Upper lobe of left lung (tissue), 6 donors: ENCODE data around the gene SPOCK2. TPM values are rescaled to one million over a fixed set of nuclear protein-coding genes. Genes with fewer than 3 reads are reported as not detected.

Experiments used
- ATAC-seq, 2 donors: fragments of 200-7000 bp; cut with Tn5 transposase; one replicate each; pipeline ENCODE4 v1.9.1; 2022; ENCODE audit warnings: mild to moderate bottlenecking in 2 of 2, moderate library complexity in 2 of 2; ENCODE audit not compliant: low FRiP score in 2 of 2
- DNase-seq, 2 donors: peaks; one replicate each; pipeline ENCODE4 v3.0.0-alpha.2; 2019 to 2020
- H3K27ac ChIP-seq, 4 donors: fragments of 200-600 bp; sonication (generic); one replicate each; pipeline ENCODE4 v1.5.1; 2016 to 2019
- H3K27me3 ChIP-seq, 4 donors: fragments of 200-600 bp; sonication (generic); one replicate each; pipeline ENCODE4 v1.5.1; 2017 to 2019
- H3K36me3 ChIP-seq, 4 donors: fragments of 200-600 bp; sonication (generic); one replicate each; pipeline ENCODE4 v1.5.1; 2016 to 2019
- H3K4me1 ChIP-seq, 4 donors: fragments of 200-600 bp; sonication (generic); one replicate each; pipeline ENCODE4 v1.5.1; 2018 to 2019
- H3K4me3 ChIP-seq, 4 donors: fragments of 200-600 bp; sonication (generic); one replicate each; pipeline ENCODE4 v1.5.1; 2017 to 2019; ENCODE audit warnings: mild to moderate bottlenecking in 2 of 4, moderate library complexity in 1 of 4
- H3K9me3 ChIP-seq, 4 donors: fragments of 200-600 bp; sonication (generic); one replicate each; pipeline ENCODE4 v1.5.1; 2018 to 2019
- CTCF ChIP-seq, 6 experiments: fragments of 450-650 bp in 4 of 6; fragments of 200-600 bp in 2 of 6; sonication (generic) in 2 of 6; IDR thresholded peaks; one replicate each; pipeline ENCODE4 v1.5.1; 2016 to 2019; ENCODE audit warnings: antibody characterized with exemption in 6 of 6
- EP300 ChIP-seq, 4 donors: sonication (generic); formaldehyde crosslinking; IDR thresholded peaks; one replicate each; pipeline ENCODE4 v1.5.1; 2017; ENCODE audit warnings: antibody characterized with exemption in 4 of 4, control low read depth in 2 of 4
- POLR2A ChIP-seq, 4 donors: fragments of 450-650 bp; IDR thresholded peaks; one replicate each; pipeline ENCODE4 v1.5.1; 2016 to 2017; ENCODE audit warnings: antibody characterized with exemption in 4 of 4, mild to moderate bottlenecking in 2 of 4
- POLR2AphosphoS5 ChIP-seq, 2 donors: sonication (generic); formaldehyde crosslinking; IDR thresholded peaks; one replicate each; pipeline ENCODE4 v1.5.1; 2017; ENCODE audit warnings: antibody characterized with exemption in 2 of 2
- WGBS, 2 donors: methylation state at CpG; one replicate each; pipeline ENCODE4 v1.1.5; 2017 to 2018; 5-methylcytosine and 5-hydroxymethylcytosine counted together
- total RNA-seq, 6 donors: library from RNA; depleted of rRNA in 4 of 6; stranded (reverse); fragments of >200 nt in 4 of 6; gene quantifications; one replicate each; pipeline versions ENCODE4 v1.1.0 to v1.2.1, GENCODE V29; 2016 to 2021
- donor health status: DM: no; HTN: no; CAD: no; lungs with moderate emphysema.
- donor health status: DM: no; HTN: yes; CAD: no; lungs with severe emphysema.

The SPOCK2 gene
- total RNA-seq, 6 donors from 2014 or later: 62.9 to 532 (median 159) TPM

GRCh38 chr10:72072639-72073038 lies 15.7 kb downstream of the SPOCK2 start:
- DNase-seq (no peak), ATAC-seq (no peak)
- no peaks in the 10 kb centered on the region for H3K27me3 ChIP-seq
- H3K4me1 ChIP-seq: peaks cover 0 to 12% (median 0%) of the 10 kb centered on the region in 4 donors
- WGBS, 2 donors: 85 to 94% methylated on average over 3 to 5 of the region's 5 CpGs
- H3K9me3 ChIP-seq: no peaks in the 10 kb centered on the region
- H3K27ac ChIP-seq: no peak overlapping the region
- no peak overlapping the region for H3K4me3 ChIP-seq
- no peak for TF ChIP-seq EP300 (IDR thresholded peaks at IDR 0.05)
- TF ChIP-seq POLR2A (IDR thresholded peaks at IDR 0.05): no peak
- no peak for TF ChIP-seq CTCF (IDR thresholded peaks at IDR 0.05)
- no peak for TF ChIP-seq POLR2AphosphoS5 (IDR thresholded peaks at IDR 0.05)
- H3K36me3 ChIP-seq: peaks cover 0 to 5% (median 0%) of the 10 kb centered on the region in 4 donors

GRCh38 chr10:72072046-72072445 lies 16.3 kb downstream of the SPOCK2 start:
- Histone ChIP-seq H3K9me3 (no peaks in the 10 kb centered on the region), H3K27ac (no peak overlapping the region), H3K4me3 (no peak overlapping the region), H3K36me3 (peaks cover 0 to 5% (median 0%) of the 10 kb centered on the region in 4 donors), H3K27me3 (no peaks in the 10 kb centered on the region), H3K4me1 (peaks cover 0 to 12% (median 0%) of the 10 kb centered on the region in 4 donors)
- 96 to 100% methylated on average over 1 to 5 of the region's 5 CpGs for WGBS, 2 donors
- TF ChIP-seq CTCF (IDR thresholded peaks at IDR 0.05) (no peak), POLR2A (IDR thresholded peaks at IDR 0.05) (no peak), EP300 (IDR thresholded peaks at IDR 0.05) (no peak), POLR2AphosphoS5 (IDR thresholded peaks at IDR 0.05) (no peak)
- DNase-seq (no peak), ATAC-seq (no peak)

GRCh38 chr10:72069751-72070526 lies 18.4 kb downstream of the SPOCK2 start:
- ATAC-seq: no peak
- no peaks in the 10 kb centered on the region for H3K9me3 ChIP-seq
- H3K36me3 ChIP-seq: peaks cover 0 to 15% (median 3%) of the 10 kb centered on the region in 4 donors
- no peaks in the 10 kb centered on the region for H3K27me3 ChIP-seq
- no peak for TF ChIP-seq EP300 (IDR thresholded peaks at IDR 0.05)
- TF ChIP-seq POLR2AphosphoS5 (IDR thresholded peaks at IDR 0.05): no peak
- TF ChIP-seq CTCF (IDR thresholded peaks at IDR 0.05): no peak
- no peak for TF ChIP-seq POLR2A (IDR thresholded peaks at IDR 0.05)
- WGBS, 2 donors: 66 to 74% methylated on average over 7 of the region's 7 CpGs
- peak overlapping the region in 1 of 4 donors; percentile 25 for H3K27ac ChIP-seq
- no peak for DNase-seq
- no peak overlapping the region for H3K4me3 ChIP-seq
- H3K4me1 ChIP-seq: peaks cover 0 to 12% (median 0%) of the 10 kb centered on the region in 4 donors

GRCh38 chr10:72068901-72069446 lies 19.4 kb downstream of the SPOCK2 start:
- Histone ChIP-seq H3K27me3 (no peaks in the 10 kb centered on the region), H3K4me3 (no peak overlapping the region), H3K4me1 (peaks cover 0 to 12% (median 0%) of the 10 kb centered on the region in 4 donors), H3K27ac (no peak overlapping the region), H3K9me3 (no peaks in the 10 kb centered on the region), H3K36me3 (peaks cover 0 to 15% (median 4%) of the 10 kb centered on the region in 4 donors)
- DNase-seq (no peak), ATAC-seq (no peak)
- WGBS, 2 donors: 82 to 89% methylated on average over 9 to 12 of the region's 12 CpGs
- TF ChIP-seq POLR2A (IDR thresholded peaks at IDR 0.05) (no peak), EP300 (IDR thresholded peaks at IDR 0.05) (no peak), CTCF (IDR thresholded peaks at IDR 0.05) (no peak)
